Measurements from ENCODE around the gene FRMD1.

GRCh38 chr6:168091381-168092264 is 12.6 kb upstream of the FRMD1 start:
- TF ChIP-seq CTCF (IDR thresholded peaks at IDR 0.05) (no peak), POLR2A (IDR thresholded peaks at IDR 0.05) (no peak)
